Ammon's horn (tissue), 1 donor: Measurements from ENCODE around the gene SLC25A15.
A peak's percentile ranks its signal among the peaks of the same experiment; 100 is the strongest.

ENCODE experiments used
- DNase-seq: peaks from one replicate; pipeline ENCODE4 v3.0.0-alpha.2; 2016; ENCODE audit warnings: low spot score

Gene SLC25A15

GRCh38 chr13:40789275-40790153 lies at the start of gene SLC25A15:
Gene SLC25A15, plus strand, starts transcription at chr13:40789611. Its CDS starts 3,616 bp downstream, at chr13:40793227.
- DNase-seq: peak; percentile 68

GRCh38 chr13:40749327-40749726 lies 40.1 kb upstream of the SLC25A15 start:
- DNase-seq: no peak

GRCh38 chr13:40755082-40755700 lies 34.2 kb upstream of the SLC25A15 start:
- no peak for DNase-seq

GRCh38 chr13:40756042-40756441 lies 33.4 kb upstream of the SLC25A15 start:
- no peak for DNase-seq

- DNase-seq: no peak
Measured at GRCh38 chr13:40758811-40759210, 30.6 kb upstream of the SLC25A15 start.

- no peak for DNase-seq
Measured at GRCh38 chr13:40762849-40763248, 26.6 kb upstream of the SLC25A15 start.

- peak; percentile 32 for DNase-seq
Measured at GRCh38 chr13:40764587-40765403, 24.6 kb upstream of the SLC25A15 start.

- DNase-seq: no peak
Measured at GRCh38 chr13:40765602-40766001, 23.8 kb upstream of the SLC25A15 start.

- no peak for DNase-seq
Measured at GRCh38 chr13:40769970-40770369, 19.4 kb upstream of the SLC25A15 start.

GRCh38 chr13:40770609-40770933 lies 18.8 kb upstream of the SLC25A15 start:
- DNase-seq: no peak

GRCh38 chr13:40770934-40771618 lies 18.3 kb upstream of the SLC25A15 start, which contains the start of gene MRPS31:
Gene MRPS31, minus strand, starts transcription at chr13:40771190. Its CDS starts 54 bp downstream, at chr13:40771136.
- peak; percentile 97 for DNase-seq

- no peak for DNase-seq
Measured at GRCh38 chr13:40772765-40773473, 16.5 kb upstream of the SLC25A15 start.

- DNase-seq: no peak
Measured at GRCh38 chr13:40774672-40775071, 14.7 kb upstream of the SLC25A15 start.

GRCh38 chr13:40776232-40776631 lies 13.2 kb upstream of the SLC25A15 start:
- no peak for DNase-seq

GRCh38 chr13:40776681-40777165 lies 12.7 kb upstream of the SLC25A15 start:
- DNase-seq: no peak

GRCh38 chr13:40777166-40777808 lies 12.1 kb upstream of the SLC25A15 start:
- DNase-seq: peak; percentile 55

GRCh38 chr13:40777809-40778175 lies 11.6 kb upstream of the SLC25A15 start:
- DNase-seq: no peak

- no peak for DNase-seq
Measured at GRCh38 chr13:40779049-40779448, 10.4 kb upstream of the SLC25A15 start.

- DNase-seq: no peak
Measured at GRCh38 chr13:40779796-40780285, 9.6 kb upstream of the SLC25A15 start.

- DNase-seq: no peak
Measured at GRCh38 chr13:40780822-40781401, 8.5 kb upstream of the SLC25A15 start.
